DOHH2 (cell line): ENCODE measurements around the gene FZD7.

Experiments used
- H3F3A ChIP-seq: fragments of 200-600 bp; sonication (generic), shearing (Covaris generic); 2 replicates; pipeline ENCODE4 v1.6.0; 2016; ENCODE audit warnings: antibody characterized with exemption, mild to moderate bottlenecking; ENCODE audit not compliant: control insufficient read depth, insufficient read depth
- H3K27ac ChIP-seq: fragments of 200-600 bp; sonication (generic); 2 replicates; pipeline ENCODE4 v1.5.1; 2014; ENCODE audit warnings: low read depth, mild to moderate bottlenecking, low read length, moderate library complexity
- H3K27me3 ChIP-seq: fragments of 200-600 bp; sonication (generic); 2 replicates; pipeline ENCODE4 v1.6.1; 2014; ENCODE audit warnings: mild to moderate bottlenecking, low read length, mixed read lengths; ENCODE audit not compliant: control insufficient read depth
- H3K36me3 ChIP-seq: fragments of 200-600 bp; sonication (generic); 2 replicates; pipeline ENCODE4 v1.6.1; 2014; ENCODE audit warnings: mild to moderate bottlenecking, low read length, moderate library complexity, mixed read lengths; ENCODE audit not compliant: control insufficient read depth
- H3K4me1 ChIP-seq: fragments of 200-600 bp; sonication (generic); 2 replicates; pipeline ENCODE4 v1.6.1; 2014; ENCODE audit warnings: mild to moderate bottlenecking, low read length, mixed read lengths; ENCODE audit not compliant: control insufficient read depth
- H3K4me2 ChIP-seq: fragments of 200-600 bp; sonication (generic); 2 replicates; pipeline ENCODE4 v1.6.0; 2014; ENCODE audit warnings: mild to moderate bottlenecking, low read length, moderate library complexity
- H3K4me3 ChIP-seq: fragments of 200-600 bp; sonication (generic); 2 replicates; pipeline ENCODE4 v1.5.1; 2014; ENCODE audit warnings: mild to moderate bottlenecking, low read length, mixed read lengths
- H3K79me2 ChIP-seq: fragments of 200-600 bp; sonication (generic); 2 replicates; pipeline ENCODE4 v1.6.1; 2014; ENCODE audit warnings: mild to moderate bottlenecking, low read length, mixed read lengths; ENCODE audit not compliant: control insufficient read depth
- H3K9me2 ChIP-seq: fragments of 200-600 bp; sonication (generic); replicated peaks from 2 replicates; pipeline ENCODE4 v1.6.1; 2014; ENCODE audit warnings: mild to moderate bottlenecking, low read length, mixed read lengths; ENCODE audit not compliant: control insufficient read depth
- H3K9me3 ChIP-seq: fragments of 200-600 bp; sonication (generic); 2 replicates; pipeline ENCODE4 v1.6.1; 2014; ENCODE audit warnings: antibody characterized with exemption, low read length, mixed read lengths; ENCODE audit not compliant: control insufficient read depth, insufficient read depth
- H4K20me1 ChIP-seq: fragments of 200-600 bp; sonication (generic); 2 replicates; pipeline ENCODE4 v1.6.0; 2014; ENCODE audit warnings: low read depth, mild to moderate bottlenecking, antibody characterized with exemption, low read length, moderate library complexity; ENCODE audit not compliant: control insufficient read depth, insufficient read depth
- CTCF ChIP-seq: fragments of 200-600 bp; sonication (generic); IDR thresholded peaks from one replicate; pipeline ENCODE4 v1.5.1; 2014; ENCODE audit warnings: antibody characterized with exemption, mild to moderate bottlenecking, low read depth, low read length; ENCODE audit not compliant: poor library complexity, severe bottlenecking
- EZH2phosphoT487 ChIP-seq: fragments of 200-600 bp; sonication (generic); IDR thresholded peaks from 2 replicates; pipeline ENCODE4 v1.6.1; 2017; ENCODE audit warnings: borderline replicate concordance, mild to moderate bottlenecking, antibody characterized with exemption, low read length, moderate library complexity, mixed read lengths

The FZD7 gene

GRCh38 chr2:202009019-202009481, 24.6 kb upstream of the FZD7 start:
- Histone ChIP-seq H3K4me2 (no peak overlapping the region), H3K4me1 (peaks cover 10% of the 10 kb centered on the region), H3K79me2 (no peaks in the 10 kb centered on the region), H4K20me1 (no peaks in the 10 kb centered on the region), H3K9me2 (no peaks in the 10 kb centered on the region), H3K27ac (no peak overlapping the region), H3K4me3 (no peak overlapping the region), H3K9me3 (no peaks in the 10 kb centered on the region), H3K36me3 (no peaks in the 10 kb centered on the region), H3K27me3 (peaks cover 12% of the 10 kb centered on the region), H3F3A (no peaks in the 10 kb centered on the region)
- no peak for TF ChIP-seq EZH2phosphoT487

GRCh38 chr2:202009581-202009980, 24.1 kb upstream of the FZD7 start:
- no peaks in the 10 kb centered on the region for H4K20me1 ChIP-seq
- H3K4me3 ChIP-seq, result no peak overlapping the region
- no peaks in the 10 kb centered on the region for H3F3A ChIP-seq
- peaks cover 10% of the 10 kb centered on the region for H3K4me1 ChIP-seq
- no peak overlapping the region for H3K4me2 ChIP-seq
- H3K79me2 ChIP-seq, result no peaks in the 10 kb centered on the region
- TF ChIP-seq EZH2phosphoT487 (no peak), CTCF (no peak)
- no peaks in the 10 kb centered on the region for H3K36me3 ChIP-seq
- peaks cover 12% of the 10 kb centered on the region for H3K27me3 ChIP-seq
- H3K9me2 ChIP-seq, result no peaks in the 10 kb centered on the region
- no peaks in the 10 kb centered on the region for H3K9me3 ChIP-seq
- H3K27ac ChIP-seq, result no peak overlapping the region

GRCh38 chr2:202014318-202014717, 19.3 kb upstream of the FZD7 start:
- H3K4me3 ChIP-seq, result no peak overlapping the region
- TF ChIP-seq CTCF (no peak), EZH2phosphoT487 (no peak)
- H3K36me3 ChIP-seq, result no peaks in the 10 kb centered on the region
- no peak overlapping the region for H3K27ac ChIP-seq
- no peak overlapping the region for H3K4me2 ChIP-seq
- no peaks in the 10 kb centered on the region for H3K9me3 ChIP-seq
- H3K4me1 ChIP-seq, result no peaks in the 10 kb centered on the region
- H4K20me1 ChIP-seq, result no peaks in the 10 kb centered on the region
- no peaks in the 10 kb centered on the region for H3F3A ChIP-seq
- no peaks in the 10 kb centered on the region for H3K79me2 ChIP-seq
- H3K9me2 ChIP-seq, result no peaks in the 10 kb centered on the region
- no peaks in the 10 kb centered on the region for H3K27me3 ChIP-seq

- no peaks in the 10 kb centered on the region for H3K9me2 ChIP-seq
- no peaks in the 10 kb centered on the region for H4K20me1 ChIP-seq
- H3K4me2 ChIP-seq, result no peak overlapping the region
- H3K27ac ChIP-seq, result no peak overlapping the region
- TF ChIP-seq EZH2phosphoT487, result no peak
- TF ChIP-seq CTCF, result no peak
- no peaks in the 10 kb centered on the region for H3F3A ChIP-seq
- no peaks in the 10 kb centered on the region for H3K36me3 ChIP-seq
- no peaks in the 10 kb centered on the region for H3K4me1 ChIP-seq
- H3K79me2 ChIP-seq, result no peaks in the 10 kb centered on the region
- H3K27me3 ChIP-seq, result no peaks in the 10 kb centered on the region
- H3K9me3 ChIP-seq, result no peaks in the 10 kb centered on the region
- no peak overlapping the region for H3K4me3 ChIP-seq
Observed at GRCh38 chr2:202014759-202015211, 18.9 kb upstream of the FZD7 start.
